Esophagus muscularis mucosa (tissue), 4 donors: ENCODE results near the gene SLC10A1.

Experiments used
- EP300 ChIP-seq: sonication (generic); formaldehyde crosslinking; IDR thresholded peaks from one replicate; pipeline ENCODE4 v1.6.1; 2017; ENCODE audit warnings: antibody characterized with exemption
- POLR2A ChIP-seq: fragments of 450-650 bp; IDR thresholded peaks from one replicate; pipeline ENCODE4 v1.6.1; 2017; ENCODE audit warnings: antibody characterized with exemption, moderate library complexity, mild to moderate bottlenecking, low read depth
- POLR2AphosphoS5 ChIP-seq, 2 donors: sonication (generic); formaldehyde crosslinking; IDR thresholded peaks; one replicate each; pipeline ENCODE4 v1.6.1; 2017; ENCODE audit warnings: antibody characterized with exemption in 2 of 2
- TF ChIP-seq, protein P1 (sequence below), 3 experiments: fragments of 200-600 bp in 2 of 3; fragments of 450-650 bp in 1 of 3; sonication (generic) in 2 of 3; IDR thresholded peaks; one replicate each; pipeline ENCODE4 v1.5.1; 2017 to 2019; ENCODE audit warnings: antibody characterized with exemption in 3 of 3, mild to moderate bottlenecking in 2 of 3, moderate library complexity in 1 of 3

DNA sequence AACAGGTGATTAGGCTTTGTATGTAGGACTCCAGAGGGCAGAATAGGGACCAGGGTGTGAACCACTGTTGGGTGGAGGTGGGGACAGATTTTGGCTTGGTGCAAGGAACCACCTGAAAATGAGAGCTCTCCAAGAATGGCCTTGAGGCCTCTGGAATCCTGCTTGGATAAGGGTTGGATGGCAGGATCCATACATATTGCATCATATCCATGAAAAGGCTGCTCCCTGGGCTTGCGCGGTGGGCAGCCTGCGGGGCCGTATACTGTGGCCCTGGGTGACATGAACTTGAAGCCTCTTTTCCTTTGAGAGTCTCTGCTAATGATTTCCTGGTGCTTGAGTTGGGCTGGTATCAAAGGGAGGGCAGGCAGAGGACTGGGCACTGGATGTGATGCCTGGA is 1.3 kb upstream of the SLC10A1 start:
- TF ChIP-seq, protein P1, sequence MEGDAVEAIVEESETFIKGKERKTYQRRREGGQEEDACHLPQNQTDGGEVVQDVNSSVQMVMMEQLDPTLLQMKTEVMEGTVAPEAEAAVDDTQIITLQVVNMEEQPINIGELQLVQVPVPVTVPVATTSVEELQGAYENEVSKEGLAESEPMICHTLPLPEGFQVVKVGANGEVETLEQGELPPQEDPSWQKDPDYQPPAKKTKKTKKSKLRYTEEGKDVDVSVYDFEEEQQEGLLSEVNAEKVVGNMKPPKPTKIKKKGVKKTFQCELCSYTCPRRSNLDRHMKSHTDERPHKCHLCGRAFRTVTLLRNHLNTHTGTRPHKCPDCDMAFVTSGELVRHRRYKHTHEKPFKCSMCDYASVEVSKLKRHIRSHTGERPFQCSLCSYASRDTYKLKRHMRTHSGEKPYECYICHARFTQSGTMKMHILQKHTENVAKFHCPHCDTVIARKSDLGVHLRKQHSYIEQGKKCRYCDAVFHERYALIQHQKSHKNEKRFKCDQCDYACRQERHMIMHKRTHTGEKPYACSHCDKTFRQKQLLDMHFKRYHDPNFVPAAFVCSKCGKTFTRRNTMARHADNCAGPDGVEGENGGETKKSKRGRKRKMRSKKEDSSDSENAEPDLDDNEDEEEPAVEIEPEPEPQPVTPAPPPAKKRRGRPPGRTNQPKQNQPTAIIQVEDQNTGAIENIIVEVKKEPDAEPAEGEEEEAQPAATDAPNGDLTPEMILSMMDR (IDR thresholded peaks at IDR 0.05) = no peak
- TF ChIP-seq EP300 (no peak), POLR2AphosphoS5 (IDR thresholded peaks at IDR 0.05) (no peak), POLR2A (no peak)
